GM12892 (cell line): Measurements from ENCODE around the gene PPP5C.

ENCODE experiments used
- POLR2A ChIP-seq: IDR thresholded peaks from 2 replicates; pipeline ENCODE4 v1.6.1; 2011; ENCODE audit warnings: low read depth, low read length, control low read depth
- POLR2AphosphoS5 ChIP-seq: IDR thresholded peaks from 2 replicates; pipeline ENCODE4 v1.6.1; 2011; ENCODE audit warnings: low read depth, low read length, control low read depth
- TAF1 ChIP-seq: IDR thresholded peaks from 2 replicates; pipeline ENCODE4 v1.6.1; 2011; ENCODE audit warnings: low read depth, mild to moderate bottlenecking, control low read depth, low read length, borderline replicate concordance

GRCh38 chr19:46393456-46394401 lies 46.8 kb downstream of the PPP5C start:
- TF ChIP-seq POLR2A: no peak
- no peak for TF ChIP-seq POLR2AphosphoS5
- no peak for TF ChIP-seq TAF1
